K562 (cell line): Measurements from ENCODE around the gene TUBA4B. TPM values are rescaled to one million over a fixed set of nuclear protein-coding genes. Genes with fewer than 3 reads are reported as not detected.

Experiments
- ATAC-seq: fragments of 200-7000 bp; cut with Tn5 transposase; 3 replicates; pipeline ENCODE4 v1.9.1; 2020; ENCODE audit warnings: moderate library complexity
- BruUV-seq: library from RNA; stranded (reverse); fragments of 400-500 nt; replicated peaks from 2 replicates; lab custom pipeline; 2021; lab: Mats Ljungman, UMichigan
- CTCF ChIA-PET: fragments of 300-600 bp; formaldehyde crosslinking; extraction: SDS; loops from one replicate; lab custom pipeline; 2021; ENCODE audit warnings: low intra/inter-chr PET ratio; lab: Yijun Ruan, JAX
- POLR2A ChIA-PET: fragments of 300-600, 350-650 bp; sonication (Branson Sonifier 250); formaldehyde crosslinking; extraction: SDS; loops from one replicate; lab custom pipeline; 2021; ENCODE audit warnings: antibody characterized with exemption, inconsistent platforms; lab: Yijun Ruan, JAX
- DNase-seq, 4 experiments: peaks; one replicate each; pipeline versions ENCODE4 v3.0.0 to v3.0.0-alpha.2; 2011 to 2018; ENCODE audit warnings: low spot score in 3 of 4, mixed read lengths in 3 of 4; ENCODE audit errors: extremely low read depth in 1 of 4
- FAIRE-seq: peaks from 2 replicates; lab custom pipeline; 2011; peaks lifted over from hg19 to GRCh38; lab: Jason Lieb, UNC
- H2AFZ ChIP-seq: 2 replicates; pipeline ENCODE4 v1.6.0; 2011; ENCODE audit warnings: low read depth, low read length, control low read depth, inconsistent platforms
- H3K27ac ChIP-seq: fragments of 200-600 bp; 3 replicates; pipeline ENCODE4 v1.8.0; 2011; ENCODE audit warnings: low read depth, mild to moderate bottlenecking, control low read depth, inconsistent platforms, low read length, moderate library complexity, mixed read lengths; ENCODE audit errors: extremely low read depth
- H3K27me3 ChIP-seq, 2 experiments: fragments of 300-600 bp in 1 of 2; 2 replicates in 1 of 2; 3 replicates in 1 of 2; pipeline versions ENCODE4 v1.6.0 to v1.8.0; 2011; ENCODE audit warnings: inconsistent platforms in 2 of 2, low read length in 2 of 2, mild to moderate bottlenecking in 1 of 2, mixed read lengths in 1 of 2, moderate library complexity in 1 of 2; ENCODE audit not compliant: control insufficient read depth in 2 of 2, insufficient read depth in 2 of 2
- H3K36me3 ChIP-seq: fragments of 300-600 bp; 3 replicates; pipeline ENCODE4 v1.8.0; 2011; ENCODE audit warnings: mild to moderate bottlenecking, low read length, inconsistent platforms; ENCODE audit not compliant: control insufficient read depth, insufficient read depth
- H3K4me1 ChIP-seq, 2 experiments: fragments of 200-600 bp in 1 of 2; replicated peaks in 1 of 2; 2 replicates in 1 of 2; 3 replicates in 1 of 2; pipeline versions ENCODE4 v1.5.1 to v1.8.0; 2011; ENCODE audit warnings: inconsistent platforms in 2 of 2, low read length in 2 of 2, mild to moderate bottlenecking in 1 of 2, mixed read lengths in 1 of 2, moderate library complexity in 1 of 2; ENCODE audit not compliant: control insufficient read depth in 2 of 2, insufficient read depth in 2 of 2
- H3K4me2 ChIP-seq: 2 replicates; pipeline ENCODE4 v1.6.1; 2011; ENCODE audit warnings: low read length, control low read depth, inconsistent platforms, mixed read lengths; ENCODE audit not compliant: insufficient read depth
- H3K4me3 ChIP-seq: fragments of 200-600 bp; sonication (generic), shearing (Covaris generic); 2 replicates; pipeline ENCODE4 v1.5.1; 2016; ENCODE audit warnings: control low read depth, inconsistent platforms
- H3K79me2 ChIP-seq: fragments of 200-600 bp; 3 replicates; pipeline ENCODE4 v1.8.0; 2011; ENCODE audit warnings: low read length, inconsistent platforms; ENCODE audit not compliant: control insufficient read depth, insufficient read depth
- H3K9ac ChIP-seq, 2 experiments: 2 replicates each; pipeline versions ENCODE4 v1.6.0 to v1.6.1; 2011; ENCODE audit warnings: low read depth in 2 of 2, low read length in 2 of 2, control low read depth in 1 of 2, inconsistent platforms in 1 of 2, mild to moderate bottlenecking in 1 of 2, mixed read lengths in 1 of 2; ENCODE audit not compliant: insufficient read depth in 1 of 2
- H3K9me1 ChIP-seq: one replicate; pipeline ENCODE4 v1.6.0; 2011; ENCODE audit warnings: inconsistent platforms, mild to moderate bottlenecking, low read length, moderate library complexity; ENCODE audit not compliant: control insufficient read depth, insufficient read depth
- H3K9me3 ChIP-seq: replicated peaks from 2 replicates; pipeline ENCODE4 v1.5.1; 2011; ENCODE audit warnings: low read depth, low read length, inconsistent platforms; ENCODE audit not compliant: control insufficient read depth, insufficient read depth
- H4K20me1 ChIP-seq: replicated peaks from 2 replicates; pipeline ENCODE4 v1.6.1; 2011; ENCODE audit warnings: low read length, inconsistent platforms, mixed read lengths; ENCODE audit not compliant: control insufficient read depth, insufficient read depth
- CBX5 ChIP-seq: IDR thresholded peaks from 2 replicates; pipeline ENCODE4 v1.6.1; 2014; ENCODE audit warnings: low read depth, borderline replicate concordance
- CHD4 ChIP-seq: fragments of 200-600 bp; sonication (generic); IDR thresholded peaks from 3 replicates; pipeline ENCODE4 v1.6.1; 2012; ENCODE audit warnings: low read depth, mild to moderate bottlenecking, mixed read lengths, low read length, inconsistent platforms; ENCODE audit not compliant: insufficient read depth, insufficient replicate concordance, poor library complexity, severe bottlenecking
- HDGF ChIP-seq: fragments of 450-650 bp; IDR thresholded peaks from 2 replicates; pipeline ENCODE4 v1.6.1; 2016
- HNRNPUL1 ChIP-seq: fragments of 200-400 bp; formaldehyde crosslinking; IDR thresholded peaks from 2 replicates; pipeline ENCODE4 v1.6.1; 2017; ENCODE audit warnings: low read length
- MCM2 ChIP-seq: fragments of 450-650 bp; IDR thresholded peaks from 2 replicates; pipeline ENCODE4 v1.6.1; 2017; ENCODE audit warnings: low read depth, mild to moderate bottlenecking
- MECOM ChIP-seq: fragments of 250-450 bp; sonication (Bioruptor Pico); IDR thresholded peaks from 2 replicates; pipeline ENCODE4 v1.8.0; 2022; ENCODE audit warnings: inconsistent platforms
- NFIC ChIP-seq: fragments of 450-650 bp; IDR thresholded peaks from 2 replicates; pipeline ENCODE4 v1.6.1; 2017; ENCODE audit warnings: mild to moderate bottlenecking, inconsistent platforms
- SUPT5H ChIP-seq: fragments of 450-650 bp; IDR thresholded peaks from 2 replicates; pipeline ENCODE4 v1.6.1; 2016
- TEAD4 ChIP-seq, 2 experiments: sonication (generic) in 1 of 2; formaldehyde crosslinking in 1 of 2; IDR thresholded peaks; 2 replicates each; pipeline versions ENCODE4 v1.6.1 to v1.8.0; 2012 to 2022; ENCODE audit warnings: borderline replicate concordance in 1 of 2, inconsistent platforms in 1 of 2, low read length in 1 of 2, mild to moderate bottlenecking in 1 of 2, missing genetic modification reagents in 1 of 2
- ZNF121 ChIP-seq: sonication (generic); formaldehyde crosslinking; conservative IDR thresholded peaks from 2 replicates; pipeline ENCODE4 v1.8.0; 2022; ENCODE audit warnings: missing genetic modification reagents
- ZNF174 ChIP-seq: fragments of 250-450 bp; sonication (Bioruptor Pico); IDR thresholded peaks from 2 replicates; pipeline ENCODE4 v1.4.0; 2020; ENCODE audit warnings: mild to moderate bottlenecking
- ZNF551 ChIP-seq: fragments of 250-450 bp; sonication (Bioruptor Pico); IDR thresholded peaks from 2 replicates; pipeline ENCODE4 v1.5.0; 2021; ENCODE audit warnings: mild to moderate bottlenecking, moderate library complexity
- ZNF561 ChIP-seq: fragments of 450-650 bp; formaldehyde crosslinking; conservative IDR thresholded peaks from 2 replicates; pipeline ENCODE4 v1.4.0; 2020; ENCODE audit warnings: mild to moderate bottlenecking, moderate library complexity
- ZNF644 ChIP-seq: fragments of 200-800 bp; sonication (Bioruptor generic); IDR thresholded peaks from 2 replicates; pipeline ENCODE4 v1.6.1; 2016; ENCODE audit warnings: low read depth, missing genetic modification characterization, missing compliant biosample characterization
- ZNF695 ChIP-seq: fragments of 450-650 bp; formaldehyde crosslinking; IDR thresholded peaks from 2 replicates; pipeline ENCODE4 v1.4.0; 2020; ENCODE audit warnings: mild to moderate bottlenecking, moderate library complexity
- WGBS: fragments of 100-300 bp; shearing (Covaris generic); methylation state at CpG from one replicate; pipeline ENCODE4 v1.1.6; 2016; ENCODE audit warnings: low coverage, mixed read lengths; ENCODE audit not compliant: insufficient coverage; ENCODE audit errors: missing lambda C conversion rate; 5-methylcytosine and 5-hydroxymethylcytosine counted together
- in situ Hi-C: fragments of 300-500 bp; cut with MboI; formaldehyde crosslinking; loops from 4 replicates; pipeline ENCODE4 v1.15.0; 2018; ENCODE audit warnings: inconsistent platforms, mixed read lengths
- intact Hi-C: fragments of 100-400 bp; cut with micrococcal nuclease; formaldehyde crosslinking; loops from 2 replicates; pipeline ENCODE4 v1.14.2; 2022
- polyA plus RNA-seq, 8 experiments: library from polyadenylated mRNA; depleted of rRNA in 4 of 8; stranded (reverse) in 5 of 8; unstranded in 3 of 8; fragments of >200 nt; fragmentation: Nextera tagmentation in 2 of 8; fragmentation: Illumina TruSeq in 1 of 8; extraction: Ambion mirVana in 2 of 8; extraction: Trizol in 1 of 8; gene quantifications; 2 replicates each; pipeline versions ENCODE4 v1.2.1 to v1.2.3, GENCODE V29; 2011 to 2014; ENCODE audit warnings: inconsistent platforms in 1 of 8, missing spikeins in 1 of 8
- total RNA-seq, 7 experiments: library from RNA; depleted of rRNA in 6 of 7; stranded (reverse); fragments of >200 nt in 6 of 7; fragmentation: Illumina TruSeq in 2 of 7; extraction: Trizol in 2 of 7; gene quantifications; 2 replicates each; pipeline versions ENCODE4 v1.2.1 to v1.2.3, GENCODE V29; 2011 to 2021; ENCODE audit warnings: low replicate concordance in 1 of 7
- TF ChIP-seq, protein P1 (sequence below): fragments of 450-650 bp; IDR thresholded peaks from 2 replicates; pipeline ENCODE4 v1.6.1; 2016; ENCODE audit warnings: mild to moderate bottlenecking
- TF ChIP-seq, protein P2 (sequence below): fragments of 450-650 bp; conservative IDR thresholded peaks from 2 replicates; pipeline ENCODE4 v1.6.1; 2016; ENCODE audit warnings: missing genetic modification characterization, low read depth, mild to moderate bottlenecking, control low read depth, missing compliant biosample characterization
- TF ChIP-seq, protein P3 (sequence below): fragments of 250-450 bp; sonication (Bioruptor Pico); IDR thresholded peaks from 2 replicates; pipeline ENCODE4 v1.8.0; 2022; ENCODE audit warnings: inconsistent platforms, mild to moderate bottlenecking, moderate library complexity, borderline replicate concordance

The TUBA4B gene
- total and polyA plus RNA-seq, 9 of the 15 experiments (the other 6 are each of a cell fraction or from before 2014, with no cell fraction given) = 0.04 TPM; not detected in 8

DNA sequence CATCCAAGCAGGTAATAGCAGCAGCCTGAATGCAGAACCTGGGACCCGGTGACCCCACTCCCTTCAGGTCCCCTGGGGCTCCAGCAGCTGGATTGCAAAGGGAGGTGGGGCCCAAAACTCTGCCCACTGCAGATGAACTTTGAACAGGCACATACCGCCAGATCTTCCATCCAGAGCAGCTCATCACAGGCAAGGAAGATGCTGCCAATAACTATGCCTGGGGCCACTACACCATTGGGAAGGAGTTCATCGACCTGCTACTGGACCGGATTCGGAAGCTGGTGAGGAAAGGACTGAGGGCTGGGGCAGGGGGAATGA, 17.0 kb downstream of the TUBA4B start (continued):
- TF ChIP-seq HDGF (no peak), ZNF121 (no peak), ZNF551 (no peak), TEAD4 (IDR thresholded peaks at IDR 0.05; ENCODE audit: low read length) (no peak), TEAD4 (CRISPR knock-in tag; IDR thresholded peaks at IDR 0.05; ENCODE audit: borderline replicate concordance) (no peak), ZNF695 (CRISPR knock-in tag) (no peak), HNRNPUL1 (no peak), MCM2 (no peak), CBX5 (no peak)

DNA sequence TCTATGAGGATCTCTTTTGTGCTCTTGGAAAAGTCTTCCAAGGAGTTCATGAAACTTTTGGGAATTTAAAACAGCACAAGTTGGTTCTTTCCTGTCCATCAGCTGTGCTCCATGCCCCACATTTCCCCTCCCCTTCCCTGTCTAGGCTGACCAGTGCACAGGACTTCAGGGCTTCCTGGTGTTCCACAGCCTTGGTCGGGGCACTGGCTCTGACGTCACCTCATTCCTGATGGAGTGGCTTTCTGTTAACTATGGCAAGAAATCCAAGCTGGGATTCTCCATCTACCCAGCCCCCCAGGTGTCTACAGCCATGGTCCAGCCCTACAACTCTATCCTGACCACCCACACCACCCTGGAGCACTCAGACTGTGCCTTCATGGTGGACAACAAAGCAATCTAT, 18.0 kb downstream of the TUBA4B start:
- CTCF ChIA-PET = no interaction called here
- Histone ChIP-seq H3K27ac (no peak overlapping the region), H3K4me3 (no peak overlapping the region), H3K9me3 (no peaks in the 10 kb centered on the region), H3K27me3 (no peaks in the 10 kb centered on the region), H3K9me1 (no peaks in the 10 kb centered on the region), H3K4me2 (no peak overlapping the region), H3K4me1 (peaks cover 0 to 6% of the 10 kb centered on the region in 2 experiments; a peak in 2 of 5 replicates), H3K79me2 (no peaks in the 10 kb centered on the region), H3K9ac (no peak overlapping the region), H3K36me3 (no peaks in the 10 kb centered on the region), H4K20me1 (no peaks in the 10 kb centered on the region), H2AFZ (no peak overlapping the region)
- 15% methylated on average over 2 of the region's 2 CpGs for WGBS
- intact Hi-C loops (no loop called here), in situ Hi-C loops (no loop called here)
- no peak for FAIRE-seq
- no peak for ATAC-seq
- POLR2A ChIA-PET = interaction anchor here (2.1 kb wide), 1 partner anchor 10 kb away, joined by 7 read pairs; no protein-coding TSS in a partner anchor
- BruUV-seq = no TSS peak
- DNase-seq = no peak
- TF ChIP-seq, protein P1, sequence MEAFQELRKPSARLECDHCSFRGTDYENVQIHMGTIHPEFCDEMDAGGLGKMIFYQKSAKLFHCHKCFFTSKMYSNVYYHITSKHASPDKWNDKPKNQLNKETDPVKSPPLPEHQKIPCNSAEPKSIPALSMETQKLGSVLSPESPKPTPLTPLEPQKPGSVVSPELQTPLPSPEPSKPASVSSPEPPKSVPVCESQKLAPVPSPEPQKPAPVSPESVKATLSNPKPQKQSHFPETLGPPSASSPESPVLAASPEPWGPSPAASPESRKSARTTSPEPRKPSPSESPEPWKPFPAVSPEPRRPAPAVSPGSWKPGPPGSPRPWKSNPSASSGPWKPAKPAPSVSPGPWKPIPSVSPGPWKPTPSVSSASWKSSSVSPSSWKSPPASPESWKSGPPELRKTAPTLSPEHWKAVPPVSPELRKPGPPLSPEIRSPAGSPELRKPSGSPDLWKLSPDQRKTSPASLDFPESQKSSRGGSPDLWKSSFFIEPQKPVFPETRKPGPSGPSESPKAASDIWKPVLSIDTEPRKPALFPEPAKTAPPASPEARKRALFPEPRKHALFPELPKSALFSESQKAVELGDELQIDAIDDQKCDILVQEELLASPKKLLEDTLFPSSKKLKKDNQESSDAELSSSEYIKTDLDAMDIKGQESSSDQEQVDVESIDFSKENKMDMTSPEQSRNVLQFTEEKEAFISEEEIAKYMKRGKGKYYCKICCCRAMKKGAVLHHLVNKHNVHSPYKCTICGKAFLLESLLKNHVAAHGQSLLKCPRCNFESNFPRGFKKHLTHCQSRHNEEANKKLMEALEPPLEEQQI = no peak
- TF ChIP-seq ZNF644 (no peak), ZNF561 (CRISPR knock-in tag) (no peak), CHD4 (no peak), MECOM (CRISPR knock-in tag) (no peak), ZNF174 (CRISPR knock-in tag) (no peak), SUPT5H (no peak), NFIC (no peak)
- TF ChIP-seq, protein P2, sequence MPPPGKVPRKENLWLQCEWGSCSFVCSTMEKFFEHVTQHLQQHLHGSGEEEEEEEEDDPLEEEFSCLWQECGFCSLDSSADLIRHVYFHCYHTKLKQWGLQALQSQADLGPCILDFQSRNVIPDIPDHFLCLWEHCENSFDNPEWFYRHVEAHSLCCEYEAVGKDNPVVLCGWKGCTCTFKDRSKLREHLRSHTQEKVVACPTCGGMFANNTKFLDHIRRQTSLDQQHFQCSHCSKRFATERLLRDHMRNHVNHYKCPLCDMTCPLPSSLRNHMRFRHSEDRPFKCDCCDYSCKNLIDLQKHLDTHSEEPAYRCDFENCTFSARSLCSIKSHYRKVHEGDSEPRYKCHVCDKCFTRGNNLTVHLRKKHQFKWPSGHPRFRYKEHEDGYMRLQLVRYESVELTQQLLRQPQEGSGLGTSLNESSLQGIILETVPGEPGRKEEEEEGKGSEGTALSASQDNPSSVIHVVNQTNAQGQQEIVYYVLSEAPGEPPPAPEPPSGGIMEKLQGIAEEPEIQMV (tag) = no peak
- TF ChIP-seq, protein P3, sequence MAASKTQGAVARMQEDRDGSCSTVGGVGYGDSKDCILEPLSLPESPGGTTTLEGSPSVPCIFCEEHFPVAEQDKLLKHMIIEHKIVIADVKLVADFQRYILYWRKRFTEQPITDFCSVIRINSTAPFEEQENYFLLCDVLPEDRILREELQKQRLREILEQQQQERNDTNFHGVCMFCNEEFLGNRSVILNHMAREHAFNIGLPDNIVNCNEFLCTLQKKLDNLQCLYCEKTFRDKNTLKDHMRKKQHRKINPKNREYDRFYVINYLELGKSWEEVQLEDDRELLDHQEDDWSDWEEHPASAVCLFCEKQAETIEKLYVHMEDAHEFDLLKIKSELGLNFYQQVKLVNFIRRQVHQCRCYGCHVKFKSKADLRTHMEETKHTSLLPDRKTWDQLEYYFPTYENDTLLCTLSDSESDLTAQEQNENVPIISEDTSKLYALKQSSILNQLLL (CRISPR knock-in tag) = no peak
